HG02623 (cell line): ENCODE data around the gene TIGD4.

ENCODE experiments used
- ATAC-seq: cut with Tn5 transposase; IDR thresholded peaks from one replicate; pipeline ENCODE4 v1.9.1; 2021; ENCODE audit warnings: moderate library complexity; ENCODE audit not compliant: unreplicated experiment

Gene TIGD4

GRCh38 chr4:152779513-152780266 lies at the start of gene TIGD4, which contains the start of gene ARFIP1:
Gene TIGD4 (minus strand): TSS chr4:152779730. CDS start chr4:152771004, 8,726 bp downstream.
Gene ARFIP1 (plus strand): TSS chr4:152779954. CDS start chr4:152829634, 49,680 bp downstream.
- ATAC-seq = peak; percentile 96

DNA sequence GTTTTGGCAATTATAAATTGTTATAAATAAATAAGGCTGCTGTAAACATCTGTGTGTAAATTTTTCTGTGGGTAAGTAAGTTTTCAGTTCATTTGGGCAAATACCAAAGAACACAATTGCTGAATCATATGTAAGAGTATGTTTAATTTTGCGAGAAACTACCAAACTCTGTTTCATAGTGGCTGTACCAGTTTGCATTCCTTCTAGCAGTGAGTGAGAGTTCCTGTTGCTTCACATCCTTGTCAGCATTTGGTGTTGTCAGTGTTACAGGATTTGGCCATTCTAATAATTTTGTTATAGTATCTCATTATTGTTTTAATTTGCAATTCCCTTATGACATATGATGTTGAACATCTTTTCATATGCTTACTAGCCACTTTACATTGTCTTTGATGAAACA lies 48.6 kb upstream of the TIGD4 start:
- no peak for ATAC-seq

DNA sequence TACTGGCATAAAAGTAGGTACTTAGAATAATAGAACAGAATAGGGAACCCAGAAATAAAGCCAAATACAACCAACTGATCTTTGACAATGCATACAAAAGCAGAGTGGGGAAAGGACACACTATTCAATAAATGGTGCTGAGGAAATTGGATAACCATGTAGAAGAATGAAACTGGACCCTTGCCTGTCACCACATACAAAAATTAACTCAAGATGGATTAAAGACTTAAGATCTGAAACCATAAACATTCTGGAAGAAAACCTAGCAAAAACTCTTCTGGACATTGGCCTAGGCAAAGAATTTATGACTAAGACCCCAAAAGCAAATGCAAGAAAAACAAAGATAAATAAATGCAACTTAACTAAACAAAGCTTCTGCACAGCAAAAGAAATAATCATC lies 45.8 kb upstream of the TIGD4 start:
- no peak for ATAC-seq

GRCh38 chr4:152824561-152824960 lies 45.0 kb upstream of the TIGD4 start:
- ATAC-seq = no peak

GRCh38 chr4:152822323-152822722 lies 42.8 kb upstream of the TIGD4 start:
- no peak for ATAC-seq

- ATAC-seq = no peak
Observed at GRCh38 chr4:152820073-152820472, 40.5 kb upstream of the TIGD4 start.

DNA sequence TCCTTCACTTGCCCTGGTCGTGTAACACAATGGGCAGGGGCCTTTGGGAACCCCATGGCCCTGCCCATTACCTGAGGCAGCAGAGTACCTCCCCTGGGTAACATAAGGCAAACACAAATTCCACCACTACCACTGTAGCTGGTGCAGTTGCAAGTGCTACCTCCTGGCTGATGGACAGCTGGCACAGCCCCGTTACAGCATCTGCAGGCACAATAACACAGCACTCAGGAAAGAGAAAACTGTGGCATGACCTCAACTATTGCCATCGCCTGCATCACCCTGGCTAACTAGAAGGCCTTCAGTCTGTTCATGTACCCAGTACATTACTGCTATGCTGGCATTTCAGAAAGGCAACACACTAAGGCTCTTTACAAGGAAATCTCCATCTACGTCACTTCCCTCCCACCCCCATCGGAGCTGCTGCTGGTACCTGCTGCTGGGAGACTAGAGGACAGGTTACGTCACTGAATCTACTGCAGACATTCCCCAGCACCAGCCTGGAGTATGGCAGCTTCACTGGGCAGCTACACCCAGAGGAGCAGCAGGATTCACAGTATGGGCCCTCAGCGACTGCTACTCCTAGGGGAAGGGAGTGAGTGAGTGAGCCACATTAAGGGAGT lies 39.6 kb upstream of the TIGD4 start:
- ATAC-seq = no peak

GRCh38 chr4:152817331-152817730 lies 37.8 kb upstream of the TIGD4 start:
- ATAC-seq = no peak

DNA sequence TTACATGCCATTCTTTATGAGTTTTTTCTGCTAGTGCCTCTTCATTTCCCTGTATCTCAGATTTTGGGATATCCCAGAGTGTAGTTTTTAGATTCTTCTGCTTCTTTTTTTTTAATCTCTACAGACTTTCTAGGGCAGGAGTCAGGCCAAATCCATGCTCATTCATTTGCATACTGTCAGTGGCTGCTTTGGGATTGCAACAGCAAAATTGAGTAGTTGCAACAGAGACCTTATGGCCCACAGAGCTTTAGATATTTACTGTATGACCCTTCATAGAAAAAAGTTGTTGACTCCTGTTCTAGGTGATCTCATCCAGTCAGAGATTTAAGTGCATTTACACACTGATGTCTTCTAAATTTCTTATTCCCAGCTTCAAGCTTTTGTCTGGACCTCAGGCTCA lies 35.5 kb upstream of the TIGD4 start:
- ATAC-seq = no peak

GRCh38 chr4:152810715-152811287 lies 31.3 kb upstream of the TIGD4 start:
- ATAC-seq = no peak

DNA sequence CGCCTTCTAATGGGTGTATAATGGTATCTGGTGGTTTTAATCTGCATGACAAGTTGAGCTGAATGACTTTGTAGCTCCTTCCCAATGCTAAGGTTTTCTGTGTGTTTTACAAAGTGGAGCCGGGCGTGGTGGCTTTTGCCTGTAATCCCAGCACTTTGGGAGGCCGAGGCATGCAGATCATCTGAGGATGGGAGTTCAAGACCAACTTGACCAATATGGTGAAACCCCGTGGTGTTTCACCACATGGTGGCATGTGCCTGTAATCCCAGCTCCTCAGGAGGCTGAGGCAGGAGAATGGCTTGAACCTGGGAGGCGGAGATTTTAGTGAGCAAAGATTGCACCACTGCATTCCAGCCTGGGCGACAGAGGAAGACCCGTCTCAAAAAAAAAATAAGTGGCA lies 29.1 kb upstream of the TIGD4 start:
- ATAC-seq = no peak

GRCh38 chr4:152807294-152807829 lies 27.8 kb upstream of the TIGD4 start:
- no peak for ATAC-seq

- ATAC-seq = no peak
Observed at GRCh38 chr4:152806501-152807125, 27.1 kb upstream of the TIGD4 start.

DNA sequence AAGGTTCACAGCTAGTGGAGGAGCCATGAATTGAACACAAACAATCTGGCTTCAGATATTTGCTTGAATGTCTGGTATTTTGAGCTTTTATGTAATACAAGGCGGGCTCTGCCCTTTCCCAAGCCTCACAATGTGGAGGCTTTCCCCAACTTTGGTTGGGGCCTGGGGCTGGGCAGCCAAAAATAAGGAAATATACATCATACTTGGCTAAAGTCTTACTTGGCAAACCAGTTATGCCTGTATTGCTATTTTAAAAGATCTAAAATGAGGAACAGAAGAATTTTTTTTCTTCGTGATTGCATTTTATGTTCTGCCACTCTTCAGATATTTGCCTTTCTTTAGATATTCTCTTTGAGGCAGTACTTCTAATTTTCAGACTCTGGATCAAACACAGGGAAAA lies 26.3 kb upstream of the TIGD4 start:
- no peak for ATAC-seq

DNA sequence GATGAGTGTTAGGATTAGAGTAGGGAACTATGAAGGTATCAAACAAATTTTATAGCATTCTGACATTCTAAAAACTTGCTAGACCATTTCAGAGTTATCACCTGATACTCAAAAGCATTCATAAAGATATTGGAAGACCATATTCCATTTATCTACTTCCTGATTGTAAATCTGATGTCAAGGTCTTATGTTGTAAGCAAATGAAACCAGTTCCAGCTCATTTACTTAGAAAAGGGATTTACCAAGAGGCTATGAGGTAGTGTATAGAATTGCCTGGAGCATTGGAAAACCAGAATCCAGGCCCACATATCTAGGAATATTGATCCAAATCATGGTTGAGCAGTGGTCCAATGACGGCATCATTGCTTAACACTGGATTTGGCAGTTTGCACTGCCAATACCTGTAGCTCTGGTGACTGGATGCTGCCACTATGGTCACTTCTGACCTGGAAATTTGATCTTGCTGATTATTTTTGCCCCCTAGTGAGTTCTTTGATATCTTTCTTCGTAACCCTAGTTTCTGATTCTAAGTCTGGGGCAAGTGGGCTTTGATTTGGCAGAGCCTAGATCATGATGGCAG lies 25.6 kb upstream of the TIGD4 start:
- ATAC-seq = no peak

- ATAC-seq = no peak
Observed at GRCh38 chr4:152803541-152803940, 24.0 kb upstream of the TIGD4 start.

GRCh38 chr4:152795891-152796290 lies 16.4 kb upstream of the TIGD4 start:
- ATAC-seq = no peak

- no peak for ATAC-seq
Observed at GRCh38 chr4:152786627-152787026, 7.1 kb upstream of the TIGD4 start.

GRCh38 chr4:152785639-152786615 lies 6.4 kb upstream of the TIGD4 start:
- ATAC-seq = no peak
